Upper lobe of left lung (tissue), 6 donors: ENCODE data around the gene SPOCK3. TPM values are rescaled to one million over a fixed set of nuclear protein-coding genes. Genes with fewer than 3 reads are reported as not detected.

Experiments used
- ATAC-seq, 2 donors: fragments of 200-7000 bp; cut with Tn5 transposase; one replicate each; pipeline ENCODE4 v1.9.1; 2022; ENCODE audit warnings: mild to moderate bottlenecking in 2 of 2, moderate library complexity in 2 of 2; ENCODE audit not compliant: low FRiP score in 2 of 2
- DNase-seq, 2 donors: peaks; one replicate each; pipeline ENCODE4 v3.0.0-alpha.2; 2019 to 2020
- H3K27ac ChIP-seq, 4 donors: fragments of 200-600 bp; sonication (generic); one replicate each; pipeline ENCODE4 v1.5.1; 2016 to 2019
- H3K27me3 ChIP-seq, 4 donors: fragments of 200-600 bp; sonication (generic); one replicate each; pipeline ENCODE4 v1.5.1; 2017 to 2019
- H3K36me3 ChIP-seq, 4 donors: fragments of 200-600 bp; sonication (generic); one replicate each; pipeline ENCODE4 v1.5.1; 2016 to 2019
- H3K4me1 ChIP-seq, 4 donors: fragments of 200-600 bp; sonication (generic); one replicate each; pipeline ENCODE4 v1.5.1; 2018 to 2019
- H3K4me3 ChIP-seq, 4 donors: fragments of 200-600 bp; sonication (generic); one replicate each; pipeline ENCODE4 v1.5.1; 2017 to 2019; ENCODE audit warnings: mild to moderate bottlenecking in 2 of 4, moderate library complexity in 1 of 4
- H3K9me3 ChIP-seq, 4 donors: fragments of 200-600 bp; sonication (generic); one replicate each; pipeline ENCODE4 v1.5.1; 2018 to 2019
- CTCF ChIP-seq, 6 experiments: fragments of 450-650 bp in 4 of 6; fragments of 200-600 bp in 2 of 6; sonication (generic) in 2 of 6; IDR thresholded peaks; one replicate each; pipeline ENCODE4 v1.5.1; 2016 to 2019; ENCODE audit warnings: antibody characterized with exemption in 6 of 6
- EP300 ChIP-seq, 4 donors: sonication (generic); formaldehyde crosslinking; IDR thresholded peaks; one replicate each; pipeline ENCODE4 v1.5.1; 2017; ENCODE audit warnings: antibody characterized with exemption in 4 of 4, control low read depth in 2 of 4
- POLR2A ChIP-seq, 4 donors: fragments of 450-650 bp; IDR thresholded peaks; one replicate each; pipeline ENCODE4 v1.5.1; 2016 to 2017; ENCODE audit warnings: antibody characterized with exemption in 4 of 4, mild to moderate bottlenecking in 2 of 4
- POLR2AphosphoS5 ChIP-seq, 2 donors: sonication (generic); formaldehyde crosslinking; IDR thresholded peaks; one replicate each; pipeline ENCODE4 v1.5.1; 2017; ENCODE audit warnings: antibody characterized with exemption in 2 of 2
- WGBS, 2 donors: methylation state at CpG; one replicate each; pipeline ENCODE4 v1.1.5; 2017 to 2018; 5-methylcytosine and 5-hydroxymethylcytosine counted together
- total RNA-seq, 6 donors: library from RNA; depleted of rRNA in 4 of 6; stranded (reverse); fragments of >200 nt in 4 of 6; gene quantifications; one replicate each; pipeline versions ENCODE4 v1.1.0 to v1.2.1, GENCODE V29; 2016 to 2021
- donor health status: DM: no; HTN: no; CAD: no; lungs with moderate emphysema.
- donor health status: DM: no; HTN: yes; CAD: no; lungs with severe emphysema.

Gene SPOCK3
- total RNA-seq, 6 donors from 2014 or later, result 0.15 to 5.2 (median 0.22) TPM; not detected in 2

- ATAC-seq (no peak), DNase-seq (no peak)
- Histone ChIP-seq H3K4me3 (no peak overlapping the region), H3K27me3 (peaks cover 0 to 6% (median 0%) of the 10 kb centered on the region in 4 donors), H3K27ac (no peak overlapping the region), H3K36me3 (no peaks in the 10 kb centered on the region), H3K9me3 (no peaks in the 10 kb centered on the region), H3K4me1 (peaks cover 0 to 15% (median 13%) of the 10 kb centered on the region in 4 donors)
- 80 to 83% methylated on average over 5 of the region's 5 CpGs for WGBS, 2 donors
- TF ChIP-seq POLR2A (IDR thresholded peaks at IDR 0.05) (no peak), CTCF (IDR thresholded peaks at IDR 0.05) (no peak), POLR2AphosphoS5 (IDR thresholded peaks at IDR 0.05) (no peak), EP300 (IDR thresholded peaks at IDR 0.05) (no peak)
Measured at GRCh38 chr4:167230744-167231143, 3.5 kb downstream of the SPOCK3 start.

- ATAC-seq (no peak), DNase-seq (no peak)
- Histone ChIP-seq H3K4me1 (peaks cover 0 to 5% (median 0%) of the 10 kb centered on the region in 4 donors), H3K36me3 (no peaks in the 10 kb centered on the region), H3K27ac (no peak overlapping the region), H3K27me3 (no peaks in the 10 kb centered on the region), H3K4me3 (no peak overlapping the region), H3K9me3 (no peaks in the 10 kb centered on the region)
- TF ChIP-seq POLR2AphosphoS5 (IDR thresholded peaks at IDR 0.05) (no peak), POLR2A (IDR thresholded peaks at IDR 0.05) (no peak), CTCF (IDR thresholded peaks at IDR 0.05) (no peak), EP300 (IDR thresholded peaks at IDR 0.05) (no peak)
- 62 to 72% methylated on average over 2 of the region's 2 CpGs for WGBS, 2 donors
Measured at GRCh38 chr4:167222099-167222498, 12.2 kb downstream of the SPOCK3 start.

DNA sequence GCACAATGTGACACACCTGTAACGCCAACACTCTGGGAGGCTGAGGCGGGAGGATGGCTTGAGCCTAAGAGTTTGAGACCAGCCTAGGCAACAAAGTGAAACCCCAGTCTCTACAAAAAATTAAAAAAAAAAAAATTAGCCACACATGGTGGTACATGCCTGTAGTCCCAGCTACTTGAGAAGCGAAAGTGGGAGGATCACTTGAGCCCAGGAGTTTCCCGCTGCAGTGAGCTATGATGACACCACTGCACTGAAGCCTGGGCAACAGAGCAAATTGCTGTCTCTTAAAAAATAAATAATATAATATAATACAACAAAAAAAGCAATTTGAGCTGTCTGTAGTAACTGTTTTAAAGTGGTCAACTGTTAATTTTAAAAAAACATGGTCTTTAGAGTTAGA is 13.2 kb downstream of the SPOCK3 start:
- H3K9me3 ChIP-seq, result no peaks in the 10 kb centered on the region
- no peaks in the 10 kb centered on the region for H3K27me3 ChIP-seq
- H3K27ac ChIP-seq, result no peak overlapping the region
- peaks cover 0 to 5% (median 0%) of the 10 kb centered on the region in 4 donors for H3K4me1 ChIP-seq
- DNase-seq (no peak), ATAC-seq (no peak)
- H3K4me3 ChIP-seq, result no peak overlapping the region
- 92 to 99% methylated on average over 4 of the region's 4 CpGs for WGBS, 2 donors
- TF ChIP-seq POLR2A (IDR thresholded peaks at IDR 0.05) (no peak), POLR2AphosphoS5 (IDR thresholded peaks at IDR 0.05) (no peak), EP300 (IDR thresholded peaks at IDR 0.05) (no peak), CTCF (IDR thresholded peaks at IDR 0.05) (no peak)
- H3K36me3 ChIP-seq, result no peaks in the 10 kb centered on the region

DNA sequence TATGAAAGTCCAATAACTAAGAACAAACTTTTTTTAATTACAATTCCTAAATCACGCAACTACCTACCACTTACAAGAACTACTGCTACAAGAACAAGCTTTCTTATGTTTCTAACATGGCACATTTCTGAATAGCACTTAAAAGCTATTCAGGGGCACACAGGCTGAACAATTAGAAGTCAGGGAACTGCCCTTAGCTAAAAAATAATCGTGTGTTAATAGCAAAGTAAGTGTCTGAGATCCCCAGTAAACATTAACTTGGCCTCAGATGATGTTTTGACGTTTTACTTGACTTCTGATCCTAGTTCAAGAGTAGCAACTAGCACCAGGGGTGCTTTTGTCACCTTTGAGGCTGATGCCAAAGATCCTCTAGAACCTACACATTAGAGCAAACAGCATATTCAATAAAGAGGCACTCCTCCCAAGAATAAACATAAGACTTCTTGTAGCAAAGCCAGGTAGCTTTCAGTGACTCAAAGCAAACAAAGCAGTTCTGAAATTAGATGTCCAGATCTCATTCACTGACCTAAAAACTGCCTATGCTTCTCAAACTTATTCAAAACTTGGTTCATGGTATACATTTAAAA is 16.2 kb downstream of the SPOCK3 start:
- no peaks in the 10 kb centered on the region for H3K36me3 ChIP-seq
- peaks cover 0 to 5% (median 0%) of the 10 kb centered on the region in 4 donors for H3K4me1 ChIP-seq
- H3K27me3 ChIP-seq, result no peaks in the 10 kb centered on the region
- TF ChIP-seq CTCF (IDR thresholded peaks at IDR 0.05) (no peak), EP300 (IDR thresholded peaks at IDR 0.05) (no peak), POLR2A (IDR thresholded peaks at IDR 0.05) (no peak), POLR2AphosphoS5 (IDR thresholded peaks at IDR 0.05) (no peak)
- no peak overlapping the region for H3K27ac ChIP-seq
- peak; percentile 38 to 75 for ATAC-seq
- H3K9me3 ChIP-seq, result no peaks in the 10 kb centered on the region
- WGBS, 2 donors, result 34 to 38% methylated on average over 3 of the region's 3 CpGs
- H3K4me3 ChIP-seq, result no peak overlapping the region
- peak in 1 of 2 donors; percentile 55 for DNase-seq

- no peaks in the 10 kb centered on the region for H3K36me3 ChIP-seq
- no peak overlapping the region for H3K27ac ChIP-seq
- ATAC-seq, result no peak
- 73 to 78% methylated on average over 2 of the region's 2 CpGs for WGBS, 2 donors
- no peaks in the 10 kb centered on the region for H3K27me3 ChIP-seq
- H3K4me1 ChIP-seq, result peaks cover 0 to 5% (median 0%) of the 10 kb centered on the region in 4 donors
- DNase-seq, result no peak
- no peak for TF ChIP-seq POLR2AphosphoS5 (IDR thresholded peaks at IDR 0.05)
- no peak for TF ChIP-seq CTCF (IDR thresholded peaks at IDR 0.05)
- no peak for TF ChIP-seq POLR2A (IDR thresholded peaks at IDR 0.05)
- no peak for TF ChIP-seq EP300 (IDR thresholded peaks at IDR 0.05)
- no peaks in the 10 kb centered on the region for H3K9me3 ChIP-seq
- H3K4me3 ChIP-seq, result no peak overlapping the region
Measured at GRCh38 chr4:167216783-167217182, 17.5 kb downstream of the SPOCK3 start.
